Neural progenitor cell (in vitro differentiated cells): ENCODE data around the gene CUTC. TPM values are rescaled to one million over a fixed set of nuclear protein-coding genes. Genes with fewer than 3 reads are reported as not detected.

Source experiments
- DNase-seq: peaks from one replicate; pipeline ENCODE4 v3.0.0-alpha.2; 2016; ENCODE audit warnings: low spot score
- H2AFZ ChIP-seq: fragments of 200-600 bp; sonication (generic); replicated peaks from 2 replicates; pipeline ENCODE4 v1.6.1; 2016; ENCODE audit warnings: antibody characterized with exemption
- H3F3A ChIP-seq: fragments of 200-600 bp; sonication (generic); 2 replicates; pipeline ENCODE4 v1.6.1; 2016; ENCODE audit warnings: antibody characterized with exemption, low read depth
- H3K27ac ChIP-seq: fragments of 200-600 bp; sonication (generic); 2 replicates; pipeline ENCODE4 v1.5.1; 2016; ENCODE audit warnings: mild to moderate bottlenecking
- H3K27me3 ChIP-seq: fragments of 200-600 bp; sonication (generic); 2 replicates; pipeline ENCODE4 v1.6.1; 2016; ENCODE audit warnings: mild to moderate bottlenecking, moderate library complexity
- H3K36me3 ChIP-seq: fragments of 200-600 bp; sonication (generic); 2 replicates; pipeline ENCODE4 v1.5.1; 2016
- H3K4me1 ChIP-seq: fragments of 200-600 bp; sonication (generic); 2 replicates; pipeline ENCODE4 v1.6.1; 2016; ENCODE audit warnings: mixed run types
- H3K4me2 ChIP-seq: fragments of 200-600 bp; sonication (generic); 2 replicates; pipeline ENCODE4 v1.6.1; 2016
- H3K4me3 ChIP-seq: fragments of 200-600 bp; sonication (generic); 2 replicates; pipeline ENCODE4 v1.5.1; 2016
- H3K79me2 ChIP-seq: fragments of 200-600 bp; sonication (generic); 2 replicates; pipeline ENCODE4 v1.6.1; 2016; ENCODE audit warnings: low read depth
- H3K9ac ChIP-seq: fragments of 200-600 bp; sonication (generic); 2 replicates; pipeline ENCODE4 v1.6.1; 2016
- H3K9me3 ChIP-seq: fragments of 200-600 bp; sonication (generic); 2 replicates; pipeline ENCODE4 v1.5.1; 2016; ENCODE audit warnings: low read depth
- H4K20me1 ChIP-seq: fragments of 200-600 bp; sonication (generic); 2 replicates; pipeline ENCODE4 v1.6.1; 2016; ENCODE audit warnings: low read depth
- H3K27ac Mint-ChIP-seq: 3 replicates; pipeline ENCODE4 v1.8.0; 2021; ENCODE audit warnings: mixed read lengths
- H3K27me3 Mint-ChIP-seq: 2 replicates; pipeline ENCODE4 v1.8.0; 2022; ENCODE audit warnings: low read depth, mild to moderate bottlenecking, inconsistent platforms, moderate library complexity, mixed read lengths; ENCODE audit not compliant: insufficient read depth
- H3K36me3 Mint-ChIP-seq: 3 replicates; pipeline ENCODE4 v1.8.0; 2021; ENCODE audit warnings: mixed read lengths
- H3K4me1 Mint-ChIP-seq: 3 replicates; pipeline ENCODE4 v1.8.0; 2021; ENCODE audit warnings: mixed read lengths
- H3K4me3 Mint-ChIP-seq: 3 replicates; pipeline ENCODE4 v1.8.0; 2021; ENCODE audit warnings: mild to moderate bottlenecking, moderate library complexity, mixed read lengths
- H3K9me3 Mint-ChIP-seq: 3 replicates; pipeline ENCODE4 v1.8.0; 2020; ENCODE audit warnings: mixed read lengths
- EZH2 ChIP-seq: fragments of 200-600 bp; sonication (generic); IDR thresholded peaks from 2 replicates; pipeline ENCODE4 v1.6.1; 2017; ENCODE audit warnings: antibody characterized with exemption, mild to moderate bottlenecking, moderate library complexity
- EZH2phosphoT487 ChIP-seq: fragments of 200-600 bp; sonication (generic); IDR thresholded peaks from 2 replicates; pipeline ENCODE4 v1.6.1; 2017; ENCODE audit warnings: antibody characterized with exemption
- total RNA-seq: library from RNA; depleted of rRNA; stranded (reverse); fragments of >200 nt; gene quantifications from 2 replicates; pipeline ENCODE4 v1.2.3, GENCODE V29; 2015; ENCODE audit warnings: low replicate concordance
- TF ChIP-seq, protein P1 (sequence below): fragments of 200-600 bp; sonication (generic); IDR thresholded peaks from 2 replicates; pipeline ENCODE4 v1.5.1; 2017; ENCODE audit warnings: antibody characterized with exemption, mild to moderate bottlenecking

Gene CUTC
- total RNA-seq, 1 donor from 2014 or later, result 36.1 TPM

DNA sequence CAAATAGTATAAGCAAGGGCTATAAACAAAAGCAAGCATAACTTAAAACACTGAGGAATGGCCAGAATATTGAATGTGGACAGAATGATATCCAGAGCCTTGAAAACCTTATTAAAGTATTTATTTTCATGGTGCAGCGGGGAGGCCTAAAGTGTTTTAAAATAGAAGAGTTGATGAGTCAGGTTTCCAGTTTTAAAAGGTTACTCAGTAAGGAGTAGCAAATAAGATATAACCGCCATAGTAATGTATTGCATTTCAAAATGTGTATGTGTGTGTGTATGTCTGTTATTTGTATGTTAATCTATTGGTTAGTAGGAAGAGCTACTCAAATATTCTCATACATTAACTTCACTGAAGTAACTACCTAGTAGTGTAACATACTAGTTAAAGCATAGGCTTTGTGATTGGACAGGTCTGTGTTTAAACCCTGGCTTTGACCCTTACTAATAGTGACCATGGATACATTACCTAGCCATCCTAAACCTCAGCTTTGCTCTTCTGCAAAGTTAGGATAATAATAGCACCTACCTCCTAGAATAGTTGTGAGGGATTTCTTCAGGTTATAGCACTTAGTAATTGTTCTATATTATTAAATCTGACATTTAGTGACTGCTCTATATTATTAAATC lies 16.9 kb downstream of the CUTC start:
- peaks cover 14% of the 10 kb centered on the region for H3K36me3 Mint-ChIP-seq
- no peak overlapping the region for H3K27ac Mint-ChIP-seq
- no peaks in the 10 kb centered on the region for H3K4me1 ChIP-seq
- no peaks in the 10 kb centered on the region for H3K79me2 ChIP-seq
- H3K9me3 Mint-ChIP-seq, result no peaks in the 10 kb centered on the region
- H3K4me3 ChIP-seq, result no peak overlapping the region
- no peaks in the 10 kb centered on the region for H3F3A ChIP-seq
- TF ChIP-seq EZH2phosphoT487 (no peak), EZH2 (no peak)
- TF ChIP-seq, protein P1, sequence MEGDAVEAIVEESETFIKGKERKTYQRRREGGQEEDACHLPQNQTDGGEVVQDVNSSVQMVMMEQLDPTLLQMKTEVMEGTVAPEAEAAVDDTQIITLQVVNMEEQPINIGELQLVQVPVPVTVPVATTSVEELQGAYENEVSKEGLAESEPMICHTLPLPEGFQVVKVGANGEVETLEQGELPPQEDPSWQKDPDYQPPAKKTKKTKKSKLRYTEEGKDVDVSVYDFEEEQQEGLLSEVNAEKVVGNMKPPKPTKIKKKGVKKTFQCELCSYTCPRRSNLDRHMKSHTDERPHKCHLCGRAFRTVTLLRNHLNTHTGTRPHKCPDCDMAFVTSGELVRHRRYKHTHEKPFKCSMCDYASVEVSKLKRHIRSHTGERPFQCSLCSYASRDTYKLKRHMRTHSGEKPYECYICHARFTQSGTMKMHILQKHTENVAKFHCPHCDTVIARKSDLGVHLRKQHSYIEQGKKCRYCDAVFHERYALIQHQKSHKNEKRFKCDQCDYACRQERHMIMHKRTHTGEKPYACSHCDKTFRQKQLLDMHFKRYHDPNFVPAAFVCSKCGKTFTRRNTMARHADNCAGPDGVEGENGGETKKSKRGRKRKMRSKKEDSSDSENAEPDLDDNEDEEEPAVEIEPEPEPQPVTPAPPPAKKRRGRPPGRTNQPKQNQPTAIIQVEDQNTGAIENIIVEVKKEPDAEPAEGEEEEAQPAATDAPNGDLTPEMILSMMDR, result no peak
- no peak overlapping the region for H2AFZ ChIP-seq
- H3K9me3 ChIP-seq, result no peaks in the 10 kb centered on the region
- H3K36me3 ChIP-seq, result peaks cover 27% of the 10 kb centered on the region
- H3K4me1 Mint-ChIP-seq, result no peaks in the 10 kb centered on the region
- H3K27me3 Mint-ChIP-seq, result no peaks in the 10 kb centered on the region
- H3K4me2 ChIP-seq, result no peak overlapping the region
- no peaks in the 10 kb centered on the region for H4K20me1 ChIP-seq
- DNase-seq, result no peak
- H3K4me3 Mint-ChIP-seq, result no peak overlapping the region
- no peaks in the 10 kb centered on the region for H3K27me3 ChIP-seq
- no peak overlapping the region for H3K27ac ChIP-seq
- no peak overlapping the region for H3K9ac ChIP-seq

DNA sequence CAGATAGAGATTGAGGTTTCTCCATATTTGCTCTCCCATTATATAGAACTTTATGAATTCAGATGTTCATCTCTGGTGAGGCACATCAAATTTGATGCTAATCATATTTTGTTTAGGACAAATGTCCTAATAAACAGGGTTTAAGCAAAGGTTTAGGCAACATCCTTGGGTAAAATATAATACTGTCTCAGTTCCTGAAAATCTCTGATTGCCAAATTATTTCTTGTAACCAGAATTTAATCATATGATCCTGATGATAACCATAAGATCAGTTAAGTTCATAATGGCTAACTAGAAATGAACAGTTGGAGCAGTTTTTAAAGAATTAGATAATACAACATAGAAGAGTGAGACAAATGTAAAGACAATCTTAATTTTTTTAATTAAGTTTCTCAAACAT lies 18.6 kb downstream of the CUTC start:
- H3K4me1 Mint-ChIP-seq, result no peaks in the 10 kb centered on the region
- Histone ChIP-seq H3K4me3 (no peak overlapping the region), H3K27ac (no peak overlapping the region), H3F3A (no peaks in the 10 kb centered on the region), H3K9me3 (no peaks in the 10 kb centered on the region), H3K36me3 (peaks cover 31% of the 10 kb centered on the region), H3K9ac (no peak overlapping the region), H2AFZ (no peak overlapping the region), H3K4me2 (no peak overlapping the region), H3K4me1 (no peaks in the 10 kb centered on the region), H3K27me3 (no peaks in the 10 kb centered on the region), H4K20me1 (no peaks in the 10 kb centered on the region), H3K79me2 (no peaks in the 10 kb centered on the region)
- H3K27me3 Mint-ChIP-seq, result no peaks in the 10 kb centered on the region
- H3K27ac Mint-ChIP-seq, result no peak overlapping the region
- TF ChIP-seq EZH2phosphoT487, result no peak
- no peak for TF ChIP-seq EZH2
- TF ChIP-seq, protein P1, result no peak
- H3K36me3 Mint-ChIP-seq, result peaks cover 13% of the 10 kb centered on the region
- no peak overlapping the region for H3K4me3 Mint-ChIP-seq
- no peaks in the 10 kb centered on the region for H3K9me3 Mint-ChIP-seq
- no peak for DNase-seq

DNA sequence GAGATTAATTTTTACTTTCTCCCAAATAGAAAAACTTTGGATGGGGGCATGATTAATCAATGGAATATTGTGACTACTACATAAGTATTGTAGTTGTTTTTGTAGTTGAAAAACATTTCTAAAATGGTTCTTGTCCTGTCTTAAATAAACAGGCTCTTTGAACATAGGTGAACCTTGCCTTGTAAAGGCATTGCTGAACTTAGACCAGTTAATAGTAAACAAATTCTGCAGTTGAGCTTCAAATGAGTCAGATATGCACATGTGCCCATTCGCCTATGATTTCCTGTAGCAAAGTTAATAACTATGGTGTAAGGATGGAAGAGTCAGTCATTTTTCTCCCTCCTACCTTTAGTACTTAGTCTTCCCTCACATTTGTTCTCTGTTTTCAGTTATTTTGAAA lies 22.6 kb downstream of the CUTC start:
- Histone ChIP-seq H2AFZ (no peak overlapping the region), H3K27me3 (no peaks in the 10 kb centered on the region), H3K27ac (no peak overlapping the region), H3K4me2 (no peak overlapping the region), H3K9ac (no peak overlapping the region), H3K79me2 (no peaks in the 10 kb centered on the region), H3K4me1 (peaks cover 13% of the 10 kb centered on the region), H4K20me1 (no peaks in the 10 kb centered on the region), H3K36me3 (peaks cover 24% of the 10 kb centered on the region), H3F3A (no peaks in the 10 kb centered on the region), H3K4me3 (no peak overlapping the region), H3K9me3 (no peaks in the 10 kb centered on the region)
- DNase-seq, result no peak
- Mint-ChIP-seq H3K27me3 (no peaks in the 10 kb centered on the region), H3K27ac (no peak overlapping the region), H3K36me3 (peaks cover 29% of the 10 kb centered on the region), H3K9me3 (no peaks in the 10 kb centered on the region), H3K4me3 (no peak overlapping the region), H3K4me1 (peaks cover 14% of the 10 kb centered on the region)
- TF ChIP-seq EZH2, result no peak
- TF ChIP-seq, protein P1, result no peak
- no peak for TF ChIP-seq EZH2phosphoT487
